Stimulated activated CD4-positive, alpha-beta T cell treated with anti-CD3 and anti-CD28 coated beads, Interleukin-2, amount 100 ng/mL, for 4 hours (primary cell): Measurements from ENCODE around the gene BPIFB1.

Experiments used
- DNase-seq: peaks from one replicate; pipeline ENCODE4 v3.0.0-alpha.2; 2020; ENCODE audit warnings: low read depth

Gene BPIFB1

GRCh38 chr20:33328157-33329137 is 45.4 kb downstream of the BPIFB1 start:
- no peak for DNase-seq

GRCh38 chr20:33332905-33333456 is 50.0 kb downstream of the BPIFB1 start:
- no peak for DNase-seq

- no peak for DNase-seq
Measured at GRCh38 chr20:33333616-33334015, 50.6 kb downstream of the BPIFB1 start.

- DNase-seq = no peak
Measured at GRCh38 chr20:33334111-33334510, 51.1 kb downstream of the BPIFB1 start.

GRCh38 chr20:33336375-33336774 is 53.4 kb downstream of the BPIFB1 start:
- DNase-seq = no peak

- DNase-seq = no peak
Measured at GRCh38 chr20:33337119-33337518, 54.1 kb downstream of the BPIFB1 start.

GRCh38 chr20:33337531-33338165 is 54.6 kb downstream of the BPIFB1 start:
- DNase-seq = no peak

- no peak for DNase-seq
Measured at GRCh38 chr20:33338467-33339258, 55.6 kb downstream of the BPIFB1 start.

GRCh38 chr20:33339515-33340058 is 56.6 kb downstream of the BPIFB1 start:
- no peak for DNase-seq

GRCh38 chr20:33343521-33343920 is 60.5 kb downstream of the BPIFB1 start:
- DNase-seq = no peak

GRCh38 chr20:33345342-33345741 is 62.3 kb downstream of the BPIFB1 start:
- DNase-seq = no peak

GRCh38 chr20:33348136-33348937 is 65.3 kb downstream of the BPIFB1 start:
- DNase-seq = no peak

GRCh38 chr20:33349493-33349892 is 66.5 kb downstream of the BPIFB1 start:
- DNase-seq = no peak

- DNase-seq = no peak
Measured at GRCh38 chr20:33351696-33352095, 68.7 kb downstream of the BPIFB1 start.

- no peak for DNase-seq
Measured at GRCh38 chr20:33352258-33353012, 69.4 kb downstream of the BPIFB1 start.

GRCh38 chr20:33353013-33353402 is 70.0 kb downstream of the BPIFB1 start:
- no peak for DNase-seq
